Right lobe of liver (tissue), 6 donors: ENCODE results near the gene CACNA1C. TPM values are rescaled to one million over a fixed set of nuclear protein-coding genes. Genes with fewer than 3 reads are reported as not detected.

Source experiments
- ATAC-seq, 4 donors: fragments of 200-7000 bp; cut with Tn5 transposase; one replicate each; pipeline ENCODE4 v1.9.1; 2020; ENCODE audit warnings: mild to moderate bottlenecking in 4 of 4, moderate library complexity in 4 of 4
- DNase-seq, 3 donors: peaks; one replicate each; pipeline ENCODE4 v3.0.0-alpha.2; 2020
- H3K27ac ChIP-seq, 3 donors: fragments of 200-600 bp; one replicate each; pipeline ENCODE4 v1.8.0; 2022
- H3K27me3 ChIP-seq, 2 donors: fragments of 200-600 bp; one replicate each; pipeline ENCODE4 v1.8.0; 2022
- H3K36me3 ChIP-seq, 4 donors: fragments of 200-600 bp; sonication (generic) in 1 of 4; one replicate each; pipeline versions ENCODE4 v1.5.1 to v1.8.0; 2017 to 2022; ENCODE audit warnings: control low read depth in 1 of 4
- H3K4me1 ChIP-seq, 4 donors: fragments of 200-600 bp; sonication (generic) in 1 of 4; one replicate each; pipeline versions ENCODE4 v1.5.1 to v1.8.0; 2017 to 2022; ENCODE audit warnings: control low read depth in 1 of 4
- H3K4me3 ChIP-seq, 3 donors: fragments of 200-600 bp; one replicate each; pipeline ENCODE4 v1.8.0; 2022
- H3K9me3 ChIP-seq, 4 donors: fragments of 200-600 bp; sonication (generic) in 1 of 4; one replicate each; pipeline versions ENCODE4 v1.5.1 to v1.8.0; 2017 to 2022; ENCODE audit warnings: control low read depth in 1 of 4
- CTCF ChIP-seq, 4 donors: fragments of 200-600 bp in 3 of 4; fragments of 450-650 bp in 1 of 4; IDR thresholded peaks; one replicate each; pipeline versions ENCODE4 v1.5.1 to v1.8.0; 2016 to 2022; ENCODE audit warnings: antibody characterized with exemption in 4 of 4, mild to moderate bottlenecking in 2 of 4
- POLR2A ChIP-seq: fragments of 450-650 bp; IDR thresholded peaks from one replicate; pipeline ENCODE4 v1.6.1; 2017; ENCODE audit warnings: antibody characterized with exemption, mild to moderate bottlenecking
- WGBS: methylation state at CpG from one replicate; pipeline ENCODE4 v1.1.6; 2018; ENCODE audit warnings: low coverage, low lambda C conversion rate; ENCODE audit not compliant: insufficient coverage; ENCODE audit errors: missing lambda C conversion rate; 5-methylcytosine and 5-hydroxymethylcytosine counted together
- intact Hi-C, 2 donors: fragments of 100-400 bp; cut with DNase I; formaldehyde crosslinking; loops; one replicate each; pipeline versions ENCODE4 v1.11.2 to v1.14.1; 2022
- total RNA-seq, 6 experiments: library from RNA; depleted of rRNA in 2 of 6; stranded (reverse); fragments of >200 nt in 2 of 6; fragmentation: NEBNext Ultra II Directional in 3 of 6; extraction: Animal tissue kit (Norgen Biotek cat#: 25700) in 3 of 6; gene quantifications; one replicate each; pipeline versions ENCODE4 v1.1.0 to v1.2.4, GENCODE V29; 2016 to 2023
- donor health status: DM: no; HTN: yes; CAD: no.
- donor health status: DM: no; HTN: no; CAD: no.
- donor health status: DM: no; HTN: no; CAD: no.
- donor health status: DM: no; HTN: yes; CAD: no.
- donor health status: DM: no; HTN: yes; CAD: no.

CACNA1C gene
- total RNA-seq, 6 experiments from 2014 or later, result 0.18 to 1.0 (median 0.57) TPM

DNA sequence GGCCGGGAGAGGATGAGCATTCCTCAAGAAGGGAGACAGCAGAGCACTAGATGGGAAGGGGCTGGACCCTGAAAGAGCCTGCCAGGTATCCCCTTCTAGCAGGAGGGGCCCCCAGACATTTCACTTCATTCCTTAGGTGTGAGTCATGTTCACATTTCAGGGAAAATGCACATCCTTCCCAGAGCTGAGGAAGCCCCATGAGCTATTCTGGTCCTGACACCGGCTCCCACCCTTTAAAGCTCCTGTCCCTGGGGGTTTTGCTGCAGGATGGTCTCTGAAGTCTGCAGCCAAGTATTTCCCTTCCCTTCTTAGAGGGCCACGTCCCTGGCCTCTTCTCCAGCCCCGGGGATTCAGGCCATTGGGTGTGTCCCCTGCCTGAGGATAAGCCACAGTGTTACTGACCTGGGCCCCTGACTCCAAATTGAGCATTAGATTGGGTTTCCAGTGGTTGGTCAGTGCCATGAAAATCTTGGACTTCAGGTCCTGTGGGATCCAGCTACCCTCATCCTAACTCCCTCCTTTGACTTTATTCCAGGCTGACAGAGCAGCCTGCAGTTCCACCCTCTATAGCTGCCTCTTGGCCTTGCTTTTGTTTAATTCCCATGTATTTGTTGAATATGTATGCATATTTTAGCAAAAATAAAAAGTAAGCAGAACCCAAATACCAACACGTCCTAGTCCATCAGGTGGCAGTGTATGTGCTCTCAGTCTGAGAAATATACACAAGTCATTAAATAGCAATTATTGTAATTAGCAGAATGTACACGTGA is 267.1 kb downstream of the CACNA1C start:
- ATAC-seq (no peak), DNase-seq (no peak)
- H3K9me3 ChIP-seq, result no peaks in the 10 kb centered on the region
- intact Hi-C loops, result no loop called here
- H3K4me1 ChIP-seq, result no peaks in the 10 kb centered on the region
- TF ChIP-seq CTCF (IDR thresholded peaks at IDR 0.05) (no peak), POLR2A (no peak)
- no peak overlapping the region for H3K4me3 ChIP-seq
- H3K36me3 ChIP-seq, result no peaks in the 10 kb centered on the region
- no peaks in the 10 kb centered on the region for H3K27me3 ChIP-seq
- WGBS, result 51% methylated on average over 5 of the region's 6 CpGs
- H3K27ac ChIP-seq, result no peak overlapping the region

- H3K27ac ChIP-seq, result no peak overlapping the region
- no peak for TF ChIP-seq CTCF (IDR thresholded peaks at IDR 0.05)
- TF ChIP-seq POLR2A, result no peak
- WGBS, result 11% methylated on average over 2 of the region's 4 CpGs
Measured at GRCh38 chr12:2320841-2321240, 268.1 kb downstream of the CACNA1C start.

GRCh38 chr12:2322554-2323120 is 269.9 kb downstream of the CACNA1C start:
- 49% methylated on average over 10 of the region's 14 CpGs for WGBS
- Histone ChIP-seq H3K9me3 (no peaks in the 10 kb centered on the region), H3K27ac (no peak overlapping the region), H3K36me3 (no peaks in the 10 kb centered on the region), H3K4me1 (no peaks in the 10 kb centered on the region), H3K4me3 (no peak overlapping the region), H3K27me3 (no peaks in the 10 kb centered on the region)
- no peak for DNase-seq
- intact Hi-C loops, result no loop called here
- no peak for ATAC-seq
- TF ChIP-seq POLR2A (no peak), CTCF (IDR thresholded peaks at IDR 0.05) (no peak)

More at GRCh38 chr12:2320841-2321240, 268.1 kb downstream of the CACNA1C start:
- no peaks in the 10 kb centered on the region for H3K27me3 ChIP-seq
- H3K4me1 ChIP-seq, result no peaks in the 10 kb centered on the region
- ATAC-seq (no peak), DNase-seq (no peak)
- H3K36me3 ChIP-seq, result no peaks in the 10 kb centered on the region
- intact Hi-C loops, result no loop called here
- no peak overlapping the region for H3K4me3 ChIP-seq
- no peaks in the 10 kb centered on the region for H3K9me3 ChIP-seq

DNA sequence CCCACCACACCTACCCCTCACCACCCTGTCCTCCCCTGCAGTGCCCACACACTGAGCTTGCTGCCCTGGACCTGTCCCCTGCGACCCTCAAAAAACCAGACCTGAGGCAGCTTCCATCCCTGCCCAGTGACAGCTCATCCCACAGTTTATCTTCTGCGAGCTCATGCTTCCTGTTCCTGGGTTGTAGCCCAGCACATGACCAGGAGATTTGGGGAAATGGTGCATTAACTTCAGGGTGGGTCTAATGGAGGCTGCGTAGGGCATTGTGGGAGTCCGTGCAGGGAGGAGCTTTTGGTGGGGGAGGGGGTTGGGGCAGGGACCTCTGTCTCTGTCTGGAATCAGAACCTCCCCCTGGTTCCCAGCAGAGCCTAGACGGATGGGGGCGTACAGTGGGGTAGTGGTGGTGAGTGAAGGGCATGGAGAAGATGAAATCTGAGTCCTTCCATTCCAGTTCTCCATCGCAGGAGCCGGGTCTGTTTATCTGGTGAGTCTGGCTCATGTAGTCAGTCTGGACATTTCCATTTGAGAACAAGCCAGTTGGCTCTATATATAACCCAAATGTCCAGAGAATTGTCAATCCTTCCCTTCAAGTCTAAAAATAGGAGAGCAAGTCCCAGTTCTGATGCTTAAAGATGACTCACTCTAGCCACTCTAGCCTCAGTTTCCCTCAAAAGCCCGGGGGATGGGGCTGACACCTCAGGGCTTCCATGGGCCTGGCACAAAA is 270.9 kb downstream of the CACNA1C start:
- TF ChIP-seq POLR2A (no peak), CTCF (IDR thresholded peaks at IDR 0.05) (no peak)
- no peaks in the 10 kb centered on the region for H3K36me3 ChIP-seq
- intact Hi-C loops, result no loop called here
- ATAC-seq (peak in 1 of 4 donors; percentile 19), DNase-seq (no peak)
- no peaks in the 10 kb centered on the region for H3K27me3 ChIP-seq
- no peak overlapping the region for H3K27ac ChIP-seq
- 11% methylated on average over 5 of the region's 9 CpGs for WGBS
- H3K9me3 ChIP-seq, result no peaks in the 10 kb centered on the region
- no peak overlapping the region for H3K4me3 ChIP-seq
- H3K4me1 ChIP-seq, result no peaks in the 10 kb centered on the region
